Progenitor cell of endocrine pancreas (in vitro differentiated cells): ENCODE results near the gene YWHAH. TPM values are rescaled to one million over a fixed set of nuclear protein-coding genes. Genes with fewer than 3 reads are reported as not detected.
A peak's percentile ranks its signal among the peaks of the same experiment; 100 is the strongest.

Source experiments
- DNase-seq: peaks from one replicate; pipeline ENCODE4 v3.0.0; 2021; ENCODE audit warnings: low spot score; ENCODE audit not compliant: unreplicated experiment
- H3K27ac Mint-ChIP-seq: 2 replicates; pipeline ENCODE4 v1.8.0; 2021; ENCODE audit warnings: mild to moderate bottlenecking, moderate library complexity, mixed read lengths
- H3K27me3 Mint-ChIP-seq: 2 replicates; pipeline ENCODE4 v1.8.0; 2021; ENCODE audit warnings: mixed read lengths
- H3K36me3 Mint-ChIP-seq: 2 replicates; pipeline ENCODE4 v1.8.0; 2022; ENCODE audit warnings: mixed read lengths; ENCODE audit not compliant: insufficient read depth
- H3K4me1 Mint-ChIP-seq: 2 replicates; pipeline ENCODE4 v1.8.0; 2021; ENCODE audit warnings: low read depth, mixed read lengths
- H3K4me3 Mint-ChIP-seq: 2 replicates; pipeline ENCODE4 v1.8.0; 2021; ENCODE audit warnings: low read depth, mild to moderate bottlenecking, moderate library complexity, mixed read lengths
- H3K9me3 Mint-ChIP-seq: 2 replicates; pipeline ENCODE4 v1.8.0; 2021; ENCODE audit warnings: low read depth, mixed read lengths
- CTCF ChIP-seq: fragments of 200-600 bp; sonication (generic); IDR thresholded peaks from one replicate; pipeline ENCODE4 v1.5.0; 2021; ENCODE audit warnings: antibody characterized with exemption, mild to moderate bottlenecking; ENCODE audit not compliant: unreplicated experiment
- total RNA-seq: library from RNA; stranded (reverse); gene quantifications from 2 replicates; pipeline ENCODE4 v1.2.1, GENCODE V29; 2021

Gene YWHAH
- total RNA-seq, 1 donor from 2014 or later: 111 TPM

GRCh38 chr22:31970490-31971444 lies 26.4 kb downstream of the YWHAH start:
- no peaks in the 10 kb centered on the region for H3K9me3 Mint-ChIP-seq
- TF ChIP-seq CTCF: peak; percentile 84
- peak overlapping the region; percentile 29 for H3K27ac Mint-ChIP-seq
- peaks cover 1% of the 10 kb centered on the region for H3K4me1 Mint-ChIP-seq
- peaks cover 18% of the 10 kb centered on the region for H3K27me3 Mint-ChIP-seq
- peak overlapping the region; percentile 74 for H3K4me3 Mint-ChIP-seq
- peak; percentile 93 for DNase-seq
- H3K36me3 Mint-ChIP-seq: no peaks in the 10 kb centered on the region

- H3K36me3 Mint-ChIP-seq: no peaks in the 10 kb centered on the region
- no peak overlapping the region for H3K4me3 Mint-ChIP-seq
- no peaks in the 10 kb centered on the region for H3K9me3 Mint-ChIP-seq
- TF ChIP-seq CTCF: no peak
- H3K4me1 Mint-ChIP-seq: peaks cover 1% of the 10 kb centered on the region
- H3K27ac Mint-ChIP-seq: no peak overlapping the region
- H3K27me3 Mint-ChIP-seq: peaks cover 18% of the 10 kb centered on the region
- DNase-seq: no peak
Observed at GRCh38 chr22:31972180-31972579, 27.8 kb downstream of the YWHAH start.

- TF ChIP-seq CTCF: no peak
- no peak overlapping the region for H3K4me3 Mint-ChIP-seq
- H3K9me3 Mint-ChIP-seq: no peaks in the 10 kb centered on the region
Observed at GRCh38 chr22:31973739-31974138, 29.4 kb downstream of the YWHAH start.

GRCh38 chr22:31977141-31977841 lies 33.0 kb downstream of the YWHAH start:
- no peaks in the 10 kb centered on the region for H3K4me1 Mint-ChIP-seq
- no peak overlapping the region for H3K4me3 Mint-ChIP-seq
- H3K9me3 Mint-ChIP-seq: no peaks in the 10 kb centered on the region
- no peak overlapping the region for H3K27ac Mint-ChIP-seq
- no peaks in the 10 kb centered on the region for H3K36me3 Mint-ChIP-seq
- peak; percentile 71 for DNase-seq
- TF ChIP-seq CTCF: peak; percentile 85
- H3K27me3 Mint-ChIP-seq: peaks cover 7% of the 10 kb centered on the region

More at GRCh38 chr22:31973739-31974138, 29.4 kb downstream of the YWHAH start:
- Mint-ChIP-seq H3K36me3 (no peaks in the 10 kb centered on the region), H3K4me1 (peaks cover 1% of the 10 kb centered on the region), H3K27ac (no peak overlapping the region), H3K27me3 (peaks cover 18% of the 10 kb centered on the region)
- no peak for DNase-seq

- Mint-ChIP-seq H3K9me3 (no peaks in the 10 kb centered on the region), H3K36me3 (no peaks in the 10 kb centered on the region), H3K4me1 (no peaks in the 10 kb centered on the region), H3K27me3 (peaks cover 7% of the 10 kb centered on the region), H3K27ac (no peak overlapping the region), H3K4me3 (no peak overlapping the region)
- no peak for DNase-seq
- no peak for TF ChIP-seq CTCF
Observed at GRCh38 chr22:31977939-31978338, 33.6 kb downstream of the YWHAH start.
